NCI-H526 treated with DMSO at 0.1 percent for 48 hours (cell line): ENCODE results near the gene TMEM17.

Source experiments
- DNase-seq: peaks from one replicate; lab custom pipeline; 2025; lab: John Stamatoyannopoulos, UW

Gene TMEM17

DNA sequence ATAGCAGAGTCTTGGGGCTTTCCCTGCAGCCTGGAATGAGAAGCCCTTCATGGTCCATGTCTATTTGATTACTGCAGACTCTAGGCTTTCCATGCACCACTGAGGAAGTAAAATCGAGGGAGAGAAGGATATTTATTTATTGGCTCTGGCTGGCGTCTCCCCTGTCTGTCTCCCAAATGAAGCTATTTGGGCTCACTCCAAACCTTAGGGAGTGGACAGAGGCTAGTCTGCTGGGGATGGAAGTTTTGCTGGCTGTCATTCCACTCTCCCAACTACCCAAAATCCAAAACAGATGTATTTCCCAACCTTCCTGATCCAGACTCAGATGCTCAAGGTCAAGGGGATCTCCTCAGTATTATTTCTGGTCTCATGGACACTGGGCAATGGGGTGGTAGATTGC, 33.7 kb downstream of the TMEM17 start:
- DNase-seq = no peak

GRCh38 chr2:62471816-62472215, 34.2 kb downstream of the TMEM17 start:
- no peak for DNase-seq

DNA sequence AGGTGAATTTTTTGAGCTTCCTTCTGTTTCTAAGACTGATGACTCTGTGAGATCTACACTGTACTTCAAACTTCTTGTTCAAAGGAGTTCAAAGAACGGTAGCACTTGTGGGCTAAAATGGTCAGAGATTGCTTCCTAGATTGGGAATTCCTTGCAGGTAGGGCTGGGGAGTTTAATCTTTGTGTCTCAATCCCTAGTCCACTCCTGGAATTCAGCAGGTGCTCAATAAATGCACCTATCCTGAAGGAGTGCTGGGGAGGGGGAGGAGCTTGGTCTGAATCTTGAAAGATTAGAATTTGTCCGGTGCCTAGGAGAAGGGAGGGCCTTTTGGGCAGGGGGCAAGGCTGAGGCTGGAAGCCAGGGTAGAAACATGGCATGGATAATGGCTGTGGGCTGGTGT, 34.6 kb downstream of the TMEM17 start:
- no peak for DNase-seq

- DNase-seq = no peak
Observed at GRCh38 chr2:62469548-62469947, 36.4 kb downstream of the TMEM17 start.

DNA sequence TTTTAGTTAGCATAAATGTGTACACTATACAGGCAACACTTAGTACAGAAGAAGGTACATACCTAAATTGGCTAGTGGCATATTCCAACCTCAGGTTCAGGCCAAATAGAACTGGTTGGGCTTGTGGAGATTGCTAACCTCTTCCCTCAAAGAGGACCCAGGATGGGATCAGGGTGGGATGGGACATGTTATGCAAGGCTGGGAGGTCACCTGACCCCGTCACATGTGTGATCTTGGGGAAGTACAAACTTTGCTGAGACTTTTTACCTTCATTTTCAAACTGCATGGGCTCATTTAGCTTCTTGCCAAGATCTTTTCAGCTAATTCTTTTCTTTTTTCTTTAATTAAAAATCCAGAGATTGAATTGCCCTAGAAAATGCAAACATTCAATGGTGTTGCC, 36.9 kb downstream of the TMEM17 start:
- DNase-seq = no peak

- DNase-seq = no peak
Observed at GRCh38 chr2:62467475-62468321, 38.3 kb downstream of the TMEM17 start.

DNA sequence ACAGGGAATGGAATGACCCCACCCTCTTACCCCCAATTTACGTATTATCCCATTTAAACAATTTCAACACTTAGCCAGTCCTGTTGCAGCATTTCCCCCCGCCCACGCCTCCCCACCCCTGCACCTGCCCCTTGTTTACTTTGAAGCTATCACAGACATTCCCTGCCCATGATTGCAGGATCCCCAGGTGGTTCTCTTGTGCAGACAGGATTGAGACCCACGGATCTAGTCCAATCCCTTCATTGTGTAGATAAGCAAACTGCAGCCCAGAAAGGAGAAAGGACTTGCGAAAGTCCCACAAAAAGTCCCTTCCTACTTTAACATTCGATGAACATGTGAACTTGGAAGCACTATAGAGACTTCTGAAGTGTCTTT, 38.9 kb downstream of the TMEM17 start:
- DNase-seq = peak; percentile 16

DNA sequence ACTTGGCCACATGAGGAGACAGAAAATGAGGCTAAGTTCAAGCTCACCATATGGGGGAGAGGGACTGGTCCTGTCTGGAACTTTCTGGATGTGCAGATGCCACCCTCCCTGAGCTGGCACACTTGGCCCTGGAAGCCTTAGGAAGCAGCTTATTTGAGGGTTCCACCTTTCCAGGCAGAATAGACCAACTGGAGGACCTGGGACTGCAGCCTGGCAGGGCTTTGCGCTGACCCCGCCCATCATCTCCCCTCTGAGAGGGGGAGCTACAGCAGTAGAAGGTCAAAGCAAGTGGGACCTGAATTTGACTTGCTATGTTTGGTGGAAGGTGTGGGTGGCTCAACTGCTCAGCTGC, 39.5 kb downstream of the TMEM17 start:
- no peak for DNase-seq

- DNase-seq = no peak
Observed at GRCh38 chr2:62465741-62466502, 40.1 kb downstream of the TMEM17 start.

DNA sequence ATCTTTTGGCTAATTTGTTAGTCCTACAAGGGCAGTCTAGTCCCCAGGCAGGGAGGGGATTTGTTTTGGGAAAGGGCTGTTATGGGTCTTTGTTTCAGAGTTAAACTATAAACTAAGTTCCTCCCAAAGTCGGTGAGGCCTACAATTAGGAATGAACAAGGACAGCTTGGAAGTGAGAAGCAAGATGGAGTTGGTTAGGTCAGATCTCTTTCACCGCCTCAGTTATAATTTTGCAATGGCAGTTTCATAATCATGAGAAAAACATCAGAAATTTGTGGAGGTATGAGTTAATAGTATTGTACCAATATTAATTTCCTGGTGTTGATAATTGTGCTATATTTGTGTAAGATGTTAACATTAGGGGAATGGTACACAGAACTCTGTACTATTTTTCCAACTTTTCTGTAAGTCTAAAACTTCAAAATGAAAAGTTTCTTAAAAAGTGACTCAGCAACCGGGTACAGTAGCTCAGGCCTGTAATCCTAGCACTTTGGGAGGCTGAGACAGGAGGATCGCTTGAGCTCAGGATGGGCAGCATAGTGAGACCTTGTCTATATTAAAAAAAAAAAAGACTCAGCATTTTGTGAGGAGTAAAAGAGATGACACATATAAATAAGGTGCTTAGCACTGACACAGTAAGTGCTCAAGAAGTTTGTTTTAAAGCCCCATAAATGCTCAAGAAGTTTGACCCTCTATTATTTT, 40.8 kb downstream of the TMEM17 start:
- DNase-seq = no peak

GRCh38 chr2:62464221-62465007, 41.6 kb downstream of the TMEM17 start:
- no peak for DNase-seq

DNA sequence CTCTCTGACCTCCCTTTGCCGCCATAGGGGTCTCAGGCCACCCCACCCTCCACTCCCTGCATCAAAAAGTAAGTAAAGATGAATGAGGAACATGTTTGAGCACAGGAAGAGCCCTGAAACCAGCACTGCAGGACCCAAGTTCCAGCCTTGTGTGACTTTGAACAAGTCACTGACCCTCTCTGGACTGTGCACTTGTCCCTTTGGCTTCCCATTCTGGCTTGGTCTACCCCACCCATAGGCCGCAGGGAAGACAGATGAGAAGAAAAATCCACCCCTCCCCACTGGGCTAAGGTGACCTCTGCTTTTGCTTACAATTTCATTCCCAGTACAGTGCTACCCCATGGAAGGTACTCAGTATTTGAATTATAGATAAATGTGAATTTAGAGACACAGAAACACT, 43.8 kb downstream of the TMEM17 start:
- no peak for DNase-seq

- DNase-seq = no peak
Observed at GRCh38 chr2:62461707-62462106, 44.3 kb downstream of the TMEM17 start.

DNA sequence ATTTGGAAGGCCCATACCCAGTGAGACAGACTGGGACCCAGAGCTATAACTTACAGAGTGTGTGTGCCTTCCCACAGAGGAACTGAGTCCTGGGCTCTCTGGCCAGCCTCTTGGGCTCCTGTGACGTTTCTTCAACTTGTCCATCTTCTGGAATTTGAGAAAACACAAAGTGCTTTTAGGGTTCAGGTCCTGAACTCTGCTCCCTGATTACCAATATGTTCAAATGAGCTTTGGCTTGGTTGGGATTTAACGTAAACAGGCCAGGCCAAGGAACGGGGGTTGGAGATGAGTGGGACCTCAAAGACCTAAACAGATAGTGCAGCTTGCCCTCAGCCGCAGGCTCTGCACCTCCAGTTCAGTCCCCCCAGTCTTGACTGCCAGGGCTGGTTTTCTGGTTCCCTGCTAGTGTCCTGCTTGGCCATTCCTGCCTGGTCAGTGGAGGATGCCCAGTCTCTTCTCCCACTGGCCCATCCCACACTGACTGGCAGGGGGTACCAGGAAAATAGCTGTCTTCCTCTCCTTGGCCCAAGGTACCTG, 44.9 kb downstream of the TMEM17 start:
- DNase-seq = no peak

- DNase-seq = no peak
Observed at GRCh38 chr2:62460175-62460574, 45.8 kb downstream of the TMEM17 start.

GRCh38 chr2:62459672-62460071, 46.3 kb downstream of the TMEM17 start:
- no peak for DNase-seq

- no peak for DNase-seq
Observed at GRCh38 chr2:62459106-62459505, 46.9 kb downstream of the TMEM17 start.

GRCh38 chr2:62458671-62459081, 47.3 kb downstream of the TMEM17 start:
- no peak for DNase-seq

- DNase-seq = no peak
Observed at GRCh38 chr2:62458206-62458641, 47.8 kb downstream of the TMEM17 start.

DNA sequence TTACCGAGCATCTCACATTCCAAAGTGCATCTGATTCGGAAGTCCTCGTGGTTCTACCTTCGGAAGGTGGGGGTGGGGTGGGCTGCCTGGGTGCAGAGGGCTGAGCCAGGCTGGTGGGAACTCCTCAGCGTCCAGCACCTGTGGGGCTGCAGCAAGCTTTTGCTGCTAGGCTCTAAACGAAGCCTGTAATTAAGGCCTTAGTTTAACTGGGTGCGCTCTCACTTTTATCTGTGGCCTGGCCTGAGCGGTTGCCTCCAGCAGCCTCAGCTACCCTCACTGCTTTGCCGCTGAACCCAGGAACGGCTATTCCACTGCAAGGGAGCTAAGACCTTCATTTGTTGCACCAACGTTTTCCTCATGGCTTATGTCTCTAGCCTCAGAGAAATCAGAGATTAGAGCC, 48.4 kb downstream of the TMEM17 start:
- no peak for DNase-seq

DNA sequence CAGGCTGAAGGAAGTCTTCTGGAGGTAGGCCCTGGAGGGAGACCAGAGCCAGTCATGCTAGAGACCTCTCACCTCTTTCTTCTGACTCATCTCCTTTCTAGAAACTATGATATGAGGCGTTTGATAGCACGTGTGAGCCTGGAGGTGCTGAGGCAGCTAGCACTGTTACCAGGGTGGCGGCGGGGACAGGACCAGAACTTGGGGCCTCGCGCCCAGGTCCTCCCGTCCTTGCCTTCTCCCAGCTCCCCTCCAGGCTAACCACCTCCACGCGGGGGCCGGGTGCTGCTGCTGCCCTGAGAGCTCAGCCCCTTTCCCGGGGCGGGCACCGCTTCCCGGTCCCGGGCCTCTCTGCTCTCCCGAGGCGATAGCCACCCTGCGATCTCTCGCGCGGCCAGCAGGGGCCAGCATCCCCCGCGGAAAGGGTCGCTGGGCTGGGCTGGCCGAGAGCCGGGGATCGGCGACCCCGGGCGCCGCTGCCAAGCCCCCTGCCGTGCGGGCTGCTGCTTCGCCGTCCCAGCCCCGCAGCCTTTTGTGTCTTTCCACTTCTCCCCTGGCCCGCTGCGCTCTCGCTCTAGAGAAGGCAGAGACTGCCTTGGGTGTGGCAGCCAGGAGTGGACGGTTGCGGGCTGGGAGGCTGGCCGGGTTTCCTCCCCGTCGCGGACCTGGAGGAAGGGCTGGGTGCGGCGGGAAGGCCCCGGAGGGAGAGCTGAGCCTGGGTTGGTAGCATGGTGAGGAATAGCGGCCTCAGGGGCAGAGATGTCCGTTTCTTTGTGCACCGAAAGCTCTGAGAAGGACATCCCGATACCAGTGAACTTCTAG, 49.1 kb downstream of the TMEM17 start:
- peak; percentile 58 for DNase-seq
